HG03039 (cell line): Measurements from ENCODE around the gene RASA1.
A peak's percentile ranks its signal among the peaks of the same experiment; 100 is the strongest.
"Not testable (repeated sequence)": the region's sequence is repeated elsewhere in the genome, so short reads cannot be mapped to it uniquely, and the experiment has no call there.

ENCODE experiments used
- ATAC-seq: cut with Tn5 transposase; IDR thresholded peaks from one replicate; pipeline ENCODE4 v1.9.1; 2021; ENCODE audit warnings: mild to moderate bottlenecking, moderate library complexity; ENCODE audit not compliant: unreplicated experiment

The RASA1 gene

DNA sequence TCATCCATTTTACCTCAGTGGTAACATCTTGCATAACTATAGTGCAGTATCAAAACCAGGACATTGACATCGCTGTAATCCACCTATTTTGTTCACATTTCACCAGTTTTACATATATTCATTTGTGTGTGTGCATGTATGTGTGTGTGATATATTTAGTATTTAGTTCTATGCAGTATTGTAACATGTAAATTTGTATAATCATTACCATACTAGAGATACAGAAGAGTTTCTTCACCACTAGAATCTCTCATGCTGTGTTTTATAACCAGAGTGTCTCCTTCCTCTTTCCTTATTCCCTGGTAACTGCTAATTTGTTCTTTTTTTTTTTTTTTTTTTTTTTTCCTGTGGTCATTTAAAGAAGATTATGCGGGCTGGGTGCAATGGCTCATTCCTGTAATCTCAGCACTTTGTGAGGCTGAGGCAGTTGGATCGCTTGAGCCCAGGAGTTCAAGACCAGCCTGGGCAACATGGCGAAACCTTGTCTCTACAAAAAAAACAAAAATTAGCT, 11.0 kb downstream of the RASA1 start:
- no peak for ATAC-seq

DNA sequence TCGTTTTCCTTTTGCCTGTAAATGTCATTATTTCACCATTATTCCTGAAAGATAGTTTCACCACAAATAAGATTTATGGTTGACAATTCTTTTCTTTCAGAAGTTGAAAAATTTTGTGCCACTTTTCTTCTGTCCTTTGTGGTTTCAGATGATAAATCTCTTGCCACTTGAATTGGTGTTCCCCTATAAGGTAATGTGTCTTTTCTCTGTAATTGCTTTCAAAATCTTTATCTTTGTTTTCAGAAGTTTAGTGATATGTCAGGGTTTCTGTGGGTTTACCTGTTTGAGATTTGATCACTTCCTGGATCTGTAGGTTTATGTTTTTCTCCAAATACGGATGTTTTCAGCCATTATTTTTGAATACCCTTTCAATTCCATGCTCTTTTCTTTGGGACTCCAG, 14.6 kb downstream of the RASA1 start:
- no peak for ATAC-seq

DNA sequence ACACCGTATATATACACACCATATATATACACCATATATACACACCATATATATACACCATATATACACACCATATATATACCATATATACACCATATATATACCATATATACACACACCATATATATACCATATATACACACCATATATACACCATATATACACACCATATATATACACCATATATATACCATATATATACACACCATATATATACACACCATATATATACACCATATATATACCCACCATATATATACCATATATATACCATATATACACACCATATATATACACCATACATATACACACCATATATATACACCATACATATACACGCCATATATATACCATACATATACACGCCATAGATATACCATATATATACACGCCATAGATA, 19.6 kb downstream of the RASA1 start:
- ATAC-seq = not testable (repeated sequence)

DNA sequence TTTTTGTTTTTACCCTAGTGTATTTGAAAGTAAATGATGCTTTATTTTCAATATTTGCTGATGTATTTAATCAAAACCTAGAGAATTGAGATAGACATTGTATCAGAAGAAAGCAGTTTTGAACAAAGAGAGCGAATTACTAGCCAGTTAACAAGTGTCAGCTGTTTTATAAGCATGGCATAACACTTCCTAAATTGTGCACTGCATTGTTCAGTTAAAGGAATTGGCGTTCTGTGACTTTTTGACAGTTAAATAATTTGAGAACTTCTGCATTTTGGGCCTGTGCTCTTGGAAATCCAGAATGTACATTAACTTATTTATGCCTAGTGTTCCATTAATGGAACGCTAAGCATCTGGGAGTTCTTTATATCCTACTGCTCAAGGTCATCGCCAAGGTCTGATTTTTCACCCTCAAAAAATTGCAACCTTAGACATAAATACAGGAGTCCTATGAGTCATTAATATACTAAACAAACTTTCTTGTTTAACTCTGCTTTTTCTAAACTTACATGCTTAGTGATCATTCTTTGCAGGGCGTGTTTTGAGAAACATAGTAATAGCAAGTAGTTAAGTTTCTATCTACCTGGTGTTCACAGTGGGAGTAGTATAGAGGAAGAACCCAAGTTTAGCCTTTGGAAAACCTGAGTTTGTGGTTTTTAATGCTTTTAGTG, 31.1 kb downstream of the RASA1 start:
- no peak for ATAC-seq

DNA sequence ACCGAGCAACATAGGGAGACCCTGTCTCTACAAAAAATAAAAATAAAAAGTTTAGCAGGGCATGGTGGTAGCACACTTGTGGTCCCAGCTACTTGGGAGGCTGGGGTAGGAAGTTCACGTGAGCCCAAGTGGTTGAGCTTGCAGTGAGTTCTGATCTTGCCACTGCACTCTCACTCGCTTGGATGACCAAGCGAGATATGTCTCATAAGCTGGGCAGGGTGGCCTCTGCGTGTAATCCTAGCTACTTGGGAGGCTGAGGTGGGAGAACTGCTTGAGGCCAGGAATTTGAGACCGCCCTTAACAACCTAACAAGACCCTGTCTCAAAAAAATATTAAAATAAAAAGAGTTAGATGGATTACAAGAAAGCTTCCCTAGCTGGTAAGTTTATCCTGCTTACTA, 32.5 kb downstream of the RASA1 start:
- ATAC-seq = no peak

DNA sequence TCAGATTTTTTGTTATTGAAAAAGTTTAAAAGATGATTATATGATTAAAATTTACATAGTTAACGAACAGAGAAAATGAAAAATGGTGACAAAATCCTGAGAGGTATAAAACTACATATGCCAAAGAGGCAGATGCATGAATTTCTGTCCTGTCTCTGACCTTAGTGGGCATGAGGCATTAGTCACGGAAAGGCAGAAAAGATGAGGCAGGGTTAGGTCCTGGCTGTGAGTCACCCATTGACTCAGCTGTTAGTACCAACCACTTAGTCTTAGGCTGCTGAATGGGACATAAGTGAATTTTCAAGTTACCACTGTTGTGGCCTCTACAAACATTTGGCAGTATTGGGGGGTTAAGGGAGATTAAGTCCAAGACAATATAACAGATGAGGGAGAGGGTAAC, 33.1 kb downstream of the RASA1 start:
- ATAC-seq = no peak

DNA sequence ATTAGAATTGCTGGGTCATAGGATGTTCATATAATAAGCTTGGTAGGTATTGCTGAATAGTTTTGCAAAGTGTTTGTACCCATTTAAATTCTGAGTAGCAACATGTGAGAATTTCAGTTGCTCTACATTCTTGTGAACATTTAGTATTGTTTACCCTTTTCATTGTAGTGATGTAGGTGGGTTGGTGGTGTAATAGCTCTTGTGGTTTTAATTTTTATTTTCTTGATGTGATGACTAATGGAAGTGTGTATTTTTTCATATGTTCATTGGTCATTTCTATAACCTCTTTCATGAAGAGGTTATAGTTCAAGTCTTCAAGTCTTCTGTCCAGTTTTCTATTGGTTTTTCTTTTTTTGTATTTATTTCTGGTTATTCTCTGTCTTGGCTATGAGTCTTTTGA, 34.4 kb downstream of the RASA1 start:
- ATAC-seq = no peak

DNA sequence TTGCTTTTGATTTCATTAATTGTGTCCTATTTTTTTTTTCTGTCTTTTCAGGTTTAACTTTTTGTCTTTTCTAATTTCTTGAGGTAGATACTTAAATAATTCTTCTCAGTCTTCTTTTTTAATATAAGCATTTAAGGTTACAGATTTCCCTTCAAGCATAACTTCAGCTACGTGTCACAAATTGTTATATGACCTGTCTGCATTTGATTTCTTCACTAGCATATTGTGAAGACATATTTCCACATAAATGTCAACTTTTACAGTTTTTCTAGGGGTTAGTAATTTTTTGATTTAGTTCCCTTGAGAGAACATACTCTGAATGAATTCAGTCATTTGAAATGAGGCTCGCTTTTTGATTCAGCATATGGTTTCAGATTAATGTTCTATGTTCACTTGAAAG, 35.6 kb downstream of the RASA1 start:
- ATAC-seq = no peak

DNA sequence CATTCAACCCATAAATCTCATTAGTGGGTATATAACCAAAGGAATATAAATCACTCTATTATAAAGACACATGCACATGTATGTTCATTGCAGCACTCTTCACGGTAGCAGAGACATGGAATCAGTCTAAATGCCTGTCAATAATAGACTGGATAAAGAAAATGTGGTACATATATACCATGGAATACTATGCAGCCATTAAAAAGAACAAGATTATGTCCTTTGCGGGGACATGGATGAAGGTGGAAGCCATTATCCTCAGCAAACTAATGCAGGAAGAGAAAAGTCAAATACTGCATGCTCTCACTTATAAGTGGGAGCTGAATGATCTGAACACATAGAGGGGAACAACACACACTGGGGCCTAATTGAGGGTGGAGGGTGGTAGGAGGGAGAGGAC, 38.4 kb downstream of the RASA1 start:
- ATAC-seq = not testable (repeated sequence)

DNA sequence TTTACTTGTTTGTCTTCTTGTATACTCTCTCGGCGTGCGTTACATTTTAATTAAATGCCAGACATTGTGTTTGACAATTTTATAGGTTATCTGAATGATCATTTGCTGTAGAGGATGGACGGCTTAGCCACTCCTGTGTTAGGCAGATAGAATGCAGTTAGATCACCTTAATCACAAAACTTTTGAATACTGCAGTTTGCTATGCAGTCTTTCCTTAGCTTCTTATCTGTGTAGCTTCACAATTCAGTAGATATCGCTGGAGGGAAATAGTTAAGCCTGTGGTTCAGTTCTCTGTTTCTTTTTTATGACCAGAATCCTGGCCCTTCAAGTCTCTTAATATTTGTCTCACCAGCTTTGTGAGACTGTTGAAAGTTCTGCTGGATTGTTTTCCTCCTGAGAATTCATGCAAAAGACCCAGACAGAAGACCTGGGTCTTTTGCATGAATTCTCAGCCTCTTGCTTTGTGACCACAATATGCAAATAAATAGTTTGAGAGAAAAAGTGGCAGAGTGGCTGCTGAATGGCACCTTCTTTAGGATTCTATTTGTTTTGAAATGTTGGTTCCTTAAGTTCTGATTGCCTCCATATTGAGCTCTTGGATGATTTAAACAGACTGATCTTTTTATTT, 40.2 kb downstream of the RASA1 start:
- ATAC-seq = peak; percentile 95

DNA sequence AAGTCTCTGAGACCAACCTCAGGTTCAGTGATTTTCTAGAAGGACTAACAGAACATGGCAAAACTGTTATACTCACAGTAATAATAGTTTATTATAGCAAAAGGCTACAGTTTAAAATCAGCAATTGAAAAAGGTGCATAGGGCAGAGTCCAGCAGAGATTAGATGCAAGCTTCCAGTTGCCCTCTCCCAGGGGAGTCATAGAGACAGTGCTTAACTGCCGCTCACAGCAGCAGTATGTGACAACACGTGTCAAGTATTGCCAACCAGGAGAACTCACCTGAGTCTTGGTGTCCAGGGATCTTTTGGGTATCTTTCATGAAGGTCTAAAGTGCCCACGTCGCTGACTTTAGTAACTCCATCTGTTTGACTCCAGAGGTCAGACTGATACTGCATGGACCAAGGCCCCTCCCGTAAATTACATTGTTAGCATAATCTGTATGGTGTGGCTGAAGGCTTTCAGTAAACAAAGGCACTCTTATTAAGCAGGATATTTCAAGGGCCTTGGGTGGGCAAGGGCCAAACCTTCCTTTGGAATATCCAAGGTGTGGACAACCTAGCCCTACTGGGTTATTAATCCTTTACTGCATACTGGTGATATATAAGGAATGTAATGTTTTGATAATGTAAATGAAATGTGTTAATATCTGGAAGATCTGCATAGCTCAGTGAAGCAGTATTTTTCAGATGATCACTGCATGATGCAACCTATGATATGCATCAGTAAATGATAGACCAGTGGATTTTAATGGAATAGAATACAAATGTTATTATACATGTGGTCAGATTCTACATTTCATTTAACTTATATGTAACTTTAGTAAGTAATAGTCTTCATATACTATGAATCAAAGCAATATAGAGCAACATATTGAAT, 44.0 kb downstream of the RASA1 start:
- ATAC-seq = no peak

DNA sequence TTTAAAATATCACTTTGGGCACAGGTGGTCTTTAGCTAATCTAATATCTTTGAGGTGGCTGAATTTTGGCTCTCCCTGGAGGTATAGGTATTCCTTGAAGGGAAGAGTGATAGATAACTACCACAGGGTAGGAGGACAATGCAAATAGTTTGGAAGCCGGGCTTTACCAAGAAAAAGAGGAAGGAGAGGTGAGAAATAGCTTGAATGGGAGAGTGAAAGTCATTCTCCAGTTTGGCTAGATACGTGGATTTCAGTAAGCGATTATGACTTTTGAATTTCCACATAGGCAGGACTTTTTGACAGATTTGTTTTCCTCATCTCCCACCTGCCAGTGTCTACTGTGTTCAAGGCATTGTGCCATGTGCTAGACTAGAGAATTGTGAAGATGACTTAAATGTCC, 45.5 kb downstream of the RASA1 start:
- ATAC-seq = no peak

DNA sequence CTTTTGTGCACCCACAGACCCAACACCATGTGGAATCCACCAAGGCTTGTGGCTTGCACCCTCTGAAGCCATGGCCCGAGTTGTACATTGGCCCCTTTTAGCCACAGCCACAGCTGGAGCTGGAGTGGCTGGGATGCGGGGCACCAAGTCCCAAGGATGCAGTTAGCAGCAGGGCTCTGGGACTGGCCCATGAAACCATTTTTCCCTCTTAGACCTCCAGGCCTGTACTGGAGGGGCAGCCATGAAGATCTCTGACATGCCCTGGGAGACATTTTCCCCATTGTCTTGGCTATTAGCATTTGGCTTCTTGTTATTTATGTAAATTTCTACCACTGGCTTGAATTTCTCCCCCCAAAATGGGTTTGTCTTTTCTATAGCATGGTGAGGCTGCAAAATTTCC, 51.8 kb downstream of the RASA1 start:
- no peak for ATAC-seq

DNA sequence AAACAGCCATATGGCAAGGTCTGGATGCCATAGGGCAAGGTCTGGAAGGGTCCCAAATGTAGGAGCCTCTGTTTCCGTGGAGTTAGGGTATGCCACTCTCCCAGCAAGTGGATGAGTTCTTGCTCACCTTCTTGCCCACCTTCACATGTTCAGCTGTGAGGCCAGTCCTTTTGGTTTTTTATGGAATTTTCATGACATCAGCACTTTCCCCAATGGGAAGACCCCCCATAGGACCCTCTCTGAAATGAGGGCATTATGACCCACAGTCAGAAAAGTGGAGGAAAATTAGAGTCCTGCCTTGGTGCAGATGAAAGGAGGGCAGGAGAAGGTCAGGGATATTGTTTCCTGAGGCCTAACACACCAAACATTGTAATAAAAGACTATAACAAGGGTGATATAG, 53.9 kb downstream of the RASA1 start:
- ATAC-seq = no peak

DNA sequence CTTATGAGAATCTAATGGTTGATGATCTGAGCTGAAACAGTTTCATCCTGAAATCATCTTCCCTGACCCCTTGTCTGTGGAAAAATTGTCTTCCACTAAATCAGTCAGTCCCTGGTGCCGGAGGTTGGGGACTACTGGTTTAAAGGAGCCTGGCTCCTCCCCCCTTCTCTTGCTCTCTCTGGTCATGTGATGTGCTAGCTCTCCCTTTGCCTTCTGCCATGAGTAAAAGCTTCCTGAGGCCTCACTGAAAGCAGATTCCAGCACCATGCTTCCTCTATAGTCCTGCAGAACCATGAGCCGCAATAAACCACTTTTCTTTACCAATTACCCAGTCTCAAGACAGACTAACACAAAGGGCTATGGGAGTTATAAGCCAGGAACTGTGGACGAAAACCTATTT, 54.7 kb downstream of the RASA1 start:
- ATAC-seq = no peak

DNA sequence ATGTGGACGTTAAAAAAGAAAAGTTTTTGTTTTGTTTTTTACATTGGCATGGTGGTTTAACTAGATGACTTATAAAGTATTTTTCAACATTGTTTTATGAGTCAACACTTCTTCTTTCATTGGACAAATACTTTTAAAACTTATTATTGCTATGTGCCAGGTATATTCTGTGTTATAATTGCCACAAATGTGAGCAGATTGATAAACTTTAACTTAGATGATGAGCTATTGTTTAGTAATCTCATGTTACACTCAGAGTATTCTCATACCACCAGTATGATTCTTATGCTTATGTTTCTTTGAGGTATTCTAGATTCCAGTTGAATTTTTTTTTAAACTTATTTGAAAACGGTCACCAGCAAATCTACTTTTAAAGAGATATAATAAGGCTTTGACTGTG, 60.3 kb downstream of the RASA1 start:
- ATAC-seq = no peak

DNA sequence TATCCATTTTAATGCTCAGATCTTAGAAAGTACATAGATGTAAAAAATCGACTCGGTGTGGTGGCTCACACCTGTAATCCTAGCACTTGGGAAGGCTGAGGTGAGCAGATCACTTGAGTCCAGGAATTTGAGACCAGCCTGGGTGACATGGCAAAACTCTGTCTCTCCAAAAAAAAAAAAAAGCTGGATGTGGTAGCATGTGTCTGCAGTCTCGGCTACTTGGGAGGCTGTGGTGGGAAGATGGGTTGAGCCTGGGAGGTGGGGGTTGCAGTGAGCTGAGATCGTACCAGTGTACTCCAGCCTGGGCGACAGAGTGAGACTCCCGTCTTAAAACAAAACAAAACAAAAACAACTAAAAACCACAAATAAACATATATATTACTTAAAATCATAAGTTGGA, 61.4 kb downstream of the RASA1 start:
- no peak for ATAC-seq

DNA sequence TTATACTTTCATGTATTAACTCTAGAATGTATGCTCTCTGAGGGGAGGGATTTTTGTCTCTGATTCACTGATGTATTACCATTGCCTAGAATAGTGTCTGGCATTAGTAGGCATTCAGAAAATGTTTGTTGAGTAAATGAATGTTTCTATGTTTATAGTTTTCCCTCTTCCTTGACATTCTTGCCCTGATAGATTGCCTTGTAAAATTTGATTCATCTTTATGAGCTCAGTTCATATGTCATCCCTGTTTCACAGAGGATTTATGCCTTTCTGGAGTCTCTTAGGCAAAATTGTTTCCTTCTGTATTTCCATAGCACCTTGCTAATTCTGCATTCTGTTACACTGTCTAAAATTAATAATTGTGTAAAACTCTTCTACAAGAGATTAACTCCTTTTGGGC, 72.3 kb downstream of the RASA1 start:
- ATAC-seq = no peak

DNA sequence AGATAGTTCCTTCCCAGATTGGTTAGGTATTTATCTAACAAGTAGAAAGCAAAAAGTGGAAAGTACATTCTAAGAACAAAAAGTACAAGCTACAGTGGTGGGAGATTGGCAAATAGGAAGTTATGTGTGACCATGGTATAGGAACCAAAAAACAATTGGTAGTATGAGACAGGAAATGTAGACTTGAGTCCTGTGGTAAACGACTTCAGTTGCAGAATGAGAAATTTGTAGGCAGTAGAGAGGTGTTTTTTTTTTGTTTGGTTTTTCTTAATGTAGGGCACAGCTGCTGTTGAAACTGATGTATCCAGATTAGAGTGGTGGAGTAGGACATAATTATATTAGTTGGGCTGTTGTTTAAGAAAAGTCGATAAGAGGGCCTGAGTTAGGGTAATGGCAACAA, 73.0 kb downstream of the RASA1 start:
- peak; percentile 99 for ATAC-seq

DNA sequence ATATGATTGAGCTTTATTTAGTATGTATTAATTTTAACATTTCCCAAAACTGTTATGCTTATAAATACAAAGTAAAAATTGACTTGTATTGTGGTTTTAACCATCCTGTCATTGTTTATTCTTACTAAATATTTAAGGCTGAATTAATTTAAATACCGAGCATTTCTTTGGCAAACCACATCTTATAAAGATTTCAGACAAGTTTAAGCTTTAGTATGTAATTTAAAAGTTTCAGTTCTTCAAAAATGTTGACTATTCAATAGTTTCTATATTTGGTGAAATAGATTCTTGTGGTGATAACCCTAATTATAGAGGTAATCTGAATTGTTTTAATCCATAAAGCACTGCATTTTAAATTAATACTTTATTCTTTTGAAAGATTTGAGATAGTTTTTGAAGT, 79.6 kb downstream of the RASA1 start:
- ATAC-seq = no peak

DNA sequence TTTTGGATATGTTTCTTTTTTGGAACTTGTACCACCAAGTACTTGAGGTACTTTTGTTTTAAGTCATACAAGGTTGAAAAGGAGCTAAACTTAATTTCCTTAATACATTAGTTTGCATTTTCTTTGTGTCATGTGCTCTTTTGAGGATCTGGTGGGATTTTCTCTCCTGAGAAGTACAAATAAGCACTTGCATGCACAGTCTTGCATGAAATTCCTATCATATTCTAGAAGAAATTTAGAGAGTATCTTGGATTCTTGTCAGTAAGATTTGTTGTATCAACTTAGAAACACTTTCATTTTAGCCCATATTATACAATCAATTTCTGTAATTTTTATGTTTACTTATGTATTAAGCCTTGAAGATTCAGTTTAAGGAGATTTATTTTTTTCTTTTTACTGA, 80.2 kb downstream of the RASA1 start:
- ATAC-seq = no peak

DNA sequence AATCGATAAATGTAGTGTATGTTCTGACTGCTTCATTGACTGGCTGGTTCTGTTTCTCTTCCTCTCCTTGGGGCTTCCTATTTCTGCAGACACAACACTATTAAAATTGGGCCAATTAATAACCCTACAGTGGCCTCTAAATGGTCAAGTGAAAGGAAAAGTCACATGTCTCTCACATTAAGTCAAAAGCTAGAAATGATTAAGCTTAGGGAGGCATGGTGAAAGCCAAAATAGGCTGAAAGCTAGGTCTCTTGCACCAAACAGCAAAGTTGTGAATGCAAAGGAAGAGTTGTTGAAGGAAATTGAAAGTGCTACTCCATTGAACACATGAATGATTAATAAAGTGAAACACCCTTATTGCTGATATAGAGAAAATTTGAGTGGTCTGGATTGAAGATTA, 86.8 kb downstream of the RASA1 start:
- no peak for ATAC-seq
